Cardiac muscle cell (in vitro differentiated cells and primary cell): ENCODE measurements around the gene PDXP. TPM values are rescaled to one million over a fixed set of nuclear protein-coding genes. Genes with fewer than 3 reads are reported as not detected.

Experiments
- DNase-seq, 2 donors: peaks; one replicate each; pipeline versions ENCODE4 v3.0.0 to v3.0.0-alpha.2; 2010 to 2017; ENCODE audit warnings: low read depth in 1 of 2, low spot score in 1 of 2
- H3K27ac ChIP-seq: fragments of 200-600 bp; sonication (generic); 2 replicates; pipeline ENCODE4 v1.5.1; 2016
- H3K27me3 ChIP-seq: fragments of 200-600 bp; sonication (generic); 2 replicates; pipeline ENCODE4 v1.6.0; 2016; ENCODE audit warnings: control low read depth
- H3K36me3 ChIP-seq: fragments of 200-600 bp; sonication (generic); 2 replicates; pipeline ENCODE4 v1.5.1; 2016; ENCODE audit warnings: control low read depth
- H3K4me1 ChIP-seq: fragments of 200-600 bp; sonication (generic); 2 replicates; pipeline ENCODE4 v1.8.1; 2017; ENCODE audit warnings: low read depth, mild to moderate bottlenecking, mixed run types
- H3K4me3 ChIP-seq: fragments of 200-600 bp; sonication (generic); 2 replicates; pipeline ENCODE4 v1.5.1; 2016; ENCODE audit warnings: mild to moderate bottlenecking
- H3K9me3 ChIP-seq: fragments of 200-600 bp; sonication (generic); 2 replicates; pipeline ENCODE4 v1.5.1; 2017; ENCODE audit warnings: low read depth, mild to moderate bottlenecking, control low read depth
- polyA plus RNA-seq: library from polyadenylated mRNA; unstranded; fragments of >200 nt; fragmentation: Nextera tagmentation; extraction: Ambion mirVana; gene quantifications from 2 replicates; pipeline ENCODE4 v1.2.1, GENCODE V29; 2016
- total RNA-seq: library from RNA; depleted of rRNA; stranded (reverse); fragments of >200 nt; gene quantifications from 2 replicates; pipeline ENCODE4 v1.2.3, GENCODE V29; 2016
- TF ChIP-seq, protein P1 (sequence below): IDR thresholded peaks from 2 replicates; pipeline ENCODE4 v1.5.1; 2012; ENCODE audit warnings: low read depth, mild to moderate bottlenecking, low read length

Gene PDXP
- total and polyA plus RNA-seq, 2 experiments from 2014 or later: 48.5 to 117 TPM

GRCh38 chr22:37629928-37630327, 28.6 kb upstream of the PDXP start:
- no peak overlapping the region for H3K4me3 ChIP-seq
- H3K36me3 ChIP-seq: peaks cover 7% of the 10 kb centered on the region
- no peaks in the 10 kb centered on the region for H3K9me3 ChIP-seq
- TF ChIP-seq, protein P1, sequence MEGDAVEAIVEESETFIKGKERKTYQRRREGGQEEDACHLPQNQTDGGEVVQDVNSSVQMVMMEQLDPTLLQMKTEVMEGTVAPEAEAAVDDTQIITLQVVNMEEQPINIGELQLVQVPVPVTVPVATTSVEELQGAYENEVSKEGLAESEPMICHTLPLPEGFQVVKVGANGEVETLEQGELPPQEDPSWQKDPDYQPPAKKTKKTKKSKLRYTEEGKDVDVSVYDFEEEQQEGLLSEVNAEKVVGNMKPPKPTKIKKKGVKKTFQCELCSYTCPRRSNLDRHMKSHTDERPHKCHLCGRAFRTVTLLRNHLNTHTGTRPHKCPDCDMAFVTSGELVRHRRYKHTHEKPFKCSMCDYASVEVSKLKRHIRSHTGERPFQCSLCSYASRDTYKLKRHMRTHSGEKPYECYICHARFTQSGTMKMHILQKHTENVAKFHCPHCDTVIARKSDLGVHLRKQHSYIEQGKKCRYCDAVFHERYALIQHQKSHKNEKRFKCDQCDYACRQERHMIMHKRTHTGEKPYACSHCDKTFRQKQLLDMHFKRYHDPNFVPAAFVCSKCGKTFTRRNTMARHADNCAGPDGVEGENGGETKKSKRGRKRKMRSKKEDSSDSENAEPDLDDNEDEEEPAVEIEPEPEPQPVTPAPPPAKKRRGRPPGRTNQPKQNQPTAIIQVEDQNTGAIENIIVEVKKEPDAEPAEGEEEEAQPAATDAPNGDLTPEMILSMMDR: no peak
- peaks cover 25% of the 10 kb centered on the region for H3K4me1 ChIP-seq
- no peaks in the 10 kb centered on the region for H3K27me3 ChIP-seq
- no peak overlapping the region for H3K27ac ChIP-seq
- no peak for DNase-seq

GRCh38 chr22:37630839-37631435, 27.6 kb upstream of the PDXP start:
- H3K4me1 ChIP-seq: peaks cover 30% of the 10 kb centered on the region
- DNase-seq: peak; percentile 55 to 83
- peak overlapping the region; percentile 70 for H3K27ac ChIP-seq
- TF ChIP-seq, protein P1: no peak
- H3K27me3 ChIP-seq: no peaks in the 10 kb centered on the region
- no peaks in the 10 kb centered on the region for H3K9me3 ChIP-seq
- H3K4me3 ChIP-seq: no peak overlapping the region
- peaks cover 6% of the 10 kb centered on the region for H3K36me3 ChIP-seq

DNA sequence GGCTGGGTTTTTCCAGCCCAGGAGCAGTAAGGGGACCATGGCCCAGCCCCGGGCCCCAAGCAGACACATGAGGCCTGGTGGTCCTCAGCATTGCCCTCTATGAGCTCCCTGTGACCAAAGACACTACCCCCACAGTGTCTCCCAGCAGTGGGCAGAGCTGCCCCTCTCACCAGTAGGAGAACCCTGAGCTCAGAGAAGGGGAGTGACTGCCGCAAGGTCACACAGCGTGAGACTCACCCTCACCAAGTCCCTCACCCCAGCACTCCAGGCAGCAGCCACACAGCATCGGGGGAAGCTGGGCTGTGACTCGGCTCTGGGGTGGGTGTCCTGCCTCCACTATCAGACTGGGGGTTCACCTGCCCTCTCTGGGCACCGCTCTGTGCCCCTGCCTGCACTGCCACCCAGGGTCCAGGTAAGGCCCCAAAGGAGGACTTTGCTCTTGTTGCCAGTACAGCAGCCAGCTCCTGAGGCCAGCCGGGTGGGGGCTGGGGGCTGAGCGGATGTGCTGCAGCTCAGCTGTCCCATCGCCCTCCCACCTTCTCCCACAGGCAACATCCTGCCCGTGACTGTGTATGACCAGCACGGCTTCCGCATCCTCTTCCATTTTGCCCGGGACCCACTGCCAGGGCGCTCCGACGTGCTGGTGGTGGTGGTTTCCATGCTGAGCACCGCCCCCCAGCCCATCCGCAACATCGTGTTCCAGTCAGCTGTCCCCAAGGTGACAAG, 26.9 kb upstream of the PDXP start:
- Histone ChIP-seq H3K27me3 (no peaks in the 10 kb centered on the region), H3K36me3 (peaks cover 6% of the 10 kb centered on the region), H3K4me1 (peaks cover 30% of the 10 kb centered on the region), H3K27ac (peak overlapping the region; percentile 70), H3K9me3 (no peaks in the 10 kb centered on the region), H3K4me3 (no peak overlapping the region)
- TF ChIP-seq, protein P1: no peak
- no peak for DNase-seq

- no peak for DNase-seq
- no peak overlapping the region for H3K4me3 ChIP-seq
- no peaks in the 10 kb centered on the region for H3K27me3 ChIP-seq
- no peaks in the 10 kb centered on the region for H3K9me3 ChIP-seq
- peaks cover 30% of the 10 kb centered on the region for H3K4me1 ChIP-seq
- H3K27ac ChIP-seq: peak overlapping the region; percentile 91
- peaks cover 6% of the 10 kb centered on the region for H3K36me3 ChIP-seq
- TF ChIP-seq, protein P1: no peak
Measured at GRCh38 chr22:37632174-37633088, 26.1 kb upstream of the PDXP start.

DNA sequence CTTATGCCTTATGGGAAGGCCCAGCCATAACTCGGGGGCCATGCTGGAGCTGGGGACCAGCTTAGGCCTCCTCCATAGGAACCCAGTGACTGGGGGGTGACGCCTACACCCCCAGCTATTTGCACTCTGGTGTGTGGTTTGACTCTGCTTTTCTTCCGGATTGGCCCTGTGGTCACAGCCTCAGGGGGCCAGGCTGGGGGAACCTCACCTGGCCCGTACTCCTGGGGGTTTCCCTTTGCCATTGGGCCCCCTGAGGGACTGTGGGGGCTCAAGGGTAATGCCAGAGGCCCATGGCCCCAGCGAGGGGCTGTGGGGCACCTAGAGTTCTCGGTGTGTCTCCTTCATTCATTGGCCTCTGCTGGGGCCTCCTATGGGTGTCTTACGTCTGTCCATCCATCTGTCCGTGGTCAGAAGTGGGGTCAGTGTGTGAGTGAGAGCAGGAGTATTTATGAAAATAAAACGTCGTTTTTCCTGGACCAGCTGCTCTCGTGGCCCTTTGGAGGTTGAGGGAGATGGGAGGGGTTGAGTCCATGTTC, 25.4 kb upstream of the PDXP start:
- no peaks in the 10 kb centered on the region for H3K27me3 ChIP-seq
- H3K4me3 ChIP-seq: no peak overlapping the region
- peak in 1 of 2 donors; percentile 14 for DNase-seq
- H3K9me3 ChIP-seq: no peaks in the 10 kb centered on the region
- H3K4me1 ChIP-seq: peaks cover 30% of the 10 kb centered on the region
- TF ChIP-seq, protein P1: no peak
- peak overlapping the region; percentile 91 for H3K27ac ChIP-seq
- peaks cover 6% of the 10 kb centered on the region for H3K36me3 ChIP-seq
